Hematopoietic multipotent progenitor cell treated with erythropoietin and hydrocortisone succinate and interleukin-3 and kit ligand, for 4 days (in vitro differentiated cells): ENCODE data around the gene GPX2.

ENCODE experiments used
- DNase-seq: peaks from one replicate; pipeline ENCODE4 v3.0.0-alpha.2; 2015

The GPX2 gene

DNA sequence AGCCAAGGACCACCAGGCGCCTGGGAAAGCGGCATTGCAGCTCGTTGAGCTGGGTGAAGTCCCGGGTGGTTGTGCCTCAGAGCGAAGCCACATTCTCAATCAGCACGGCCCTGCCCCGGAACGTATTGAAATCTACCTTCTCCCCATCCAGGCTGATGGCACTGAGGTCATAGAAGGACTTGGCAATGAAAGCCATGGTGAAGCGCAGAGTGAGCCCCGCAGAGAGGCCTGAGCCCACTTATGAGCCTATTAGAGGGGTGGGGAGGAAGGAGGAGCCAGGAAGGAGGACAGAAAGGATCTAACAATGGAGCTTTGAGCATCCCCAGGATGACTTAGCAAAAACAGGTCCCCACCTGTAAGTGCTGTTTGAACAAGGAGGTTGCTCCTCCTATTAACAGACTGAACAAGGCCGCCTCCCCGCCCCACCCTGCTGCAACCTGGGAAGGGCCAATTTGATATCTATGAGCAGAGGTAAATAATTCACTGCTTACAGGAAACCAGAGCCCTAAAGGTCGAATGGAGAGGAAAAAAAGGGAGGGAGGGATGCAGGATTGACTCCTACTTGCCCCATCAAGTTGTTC lies at the start of gene GPX2:
Gene GPX2 (minus strand): TSS at position 215 of the 581 bp plus-strand sequence. CDS start 19 bp downstream, at position 196.
- DNase-seq, result no peak

- no peak for DNase-seq
Observed at GRCh38 chr14:64990939-64991338, 48.4 kb upstream of the GPX2 start.

DNA sequence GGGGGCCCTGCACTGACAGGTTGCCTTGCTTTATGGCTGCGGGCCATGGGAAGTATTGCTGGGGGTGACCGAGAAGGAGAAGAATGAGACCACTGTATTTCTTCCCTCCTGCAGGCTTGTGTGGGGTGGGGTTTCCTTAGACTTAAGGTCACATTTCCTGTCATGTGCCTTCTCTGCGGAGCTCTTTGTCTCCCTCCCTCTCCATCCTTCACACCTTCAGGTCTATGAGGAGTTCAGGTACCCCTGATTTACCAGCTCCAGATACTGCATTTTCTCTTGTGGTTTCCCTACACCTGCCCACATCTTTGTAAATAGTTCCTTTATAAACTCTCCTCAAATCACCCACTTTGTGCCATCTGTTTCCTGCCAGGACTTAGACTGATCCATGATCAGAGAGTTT lies 47.8 kb upstream of the GPX2 start:
- peak; percentile 64 for DNase-seq

DNA sequence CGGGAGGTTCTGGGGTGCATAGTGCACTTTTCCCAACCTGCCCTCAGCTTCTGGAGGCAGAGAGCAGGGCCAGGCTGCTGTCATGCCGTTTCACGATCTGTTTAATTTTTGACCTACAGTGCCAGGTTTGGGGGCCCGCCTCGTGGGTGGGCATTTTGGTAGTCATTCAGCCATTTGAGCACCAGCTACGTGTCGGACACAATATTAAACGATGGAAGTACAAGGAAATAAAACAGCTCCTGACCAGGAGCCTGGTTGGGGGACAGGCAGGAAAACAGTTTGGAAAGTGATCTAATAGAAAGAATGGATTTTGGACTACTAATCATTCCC lies 44.9 kb upstream of the GPX2 start:
- no peak for DNase-seq

- peak; percentile 99 for DNase-seq
Observed at GRCh38 chr14:64986648-64987437, 44.3 kb upstream of the GPX2 start, which contains the start of gene FNTB. FNTB (plus strand) TSS chr14:64986895; CDS start chr14:64986954, 59 bp downstream.

DNA sequence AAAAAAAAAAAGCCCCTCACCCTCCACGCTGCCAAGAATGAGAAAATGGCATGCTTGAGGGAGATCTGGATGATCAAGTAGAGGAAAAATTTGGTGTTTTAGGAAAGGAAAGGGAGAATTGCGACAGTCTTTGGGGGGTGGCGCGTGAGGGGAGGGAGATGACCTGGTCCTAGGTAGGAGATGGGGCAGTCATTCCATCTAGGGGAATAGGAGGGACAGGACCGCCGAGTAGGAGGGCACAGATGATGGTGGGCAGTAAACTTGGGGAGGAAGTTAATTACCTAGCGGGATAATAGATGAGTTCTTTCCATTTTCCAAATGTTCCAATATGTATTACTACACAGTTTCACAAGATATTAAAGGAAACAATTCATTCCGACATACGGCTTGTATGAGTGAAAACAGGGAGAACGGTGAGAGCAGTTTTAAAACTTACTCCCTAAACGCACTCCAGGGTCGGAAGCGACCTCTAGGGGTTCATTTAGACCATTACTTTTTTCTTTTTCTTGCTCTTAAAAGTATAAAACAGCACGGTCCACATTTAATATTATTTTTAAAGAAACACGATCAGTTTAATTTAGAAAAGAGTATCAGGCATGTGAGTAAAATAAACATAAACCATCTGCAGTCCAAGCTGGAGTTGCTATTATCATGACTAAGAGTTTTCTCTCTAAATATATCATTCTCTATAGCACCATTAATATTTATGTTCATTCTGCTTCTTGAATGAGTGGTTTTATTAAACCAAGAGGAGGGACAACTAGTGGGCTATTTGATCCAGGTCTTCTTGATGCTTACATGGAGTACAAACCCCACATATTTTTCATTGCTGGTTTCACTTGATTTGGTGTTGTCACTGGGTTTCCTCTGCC lies 41.1 kb upstream of the GPX2 start:
- DNase-seq, result peak; percentile 86

DNA sequence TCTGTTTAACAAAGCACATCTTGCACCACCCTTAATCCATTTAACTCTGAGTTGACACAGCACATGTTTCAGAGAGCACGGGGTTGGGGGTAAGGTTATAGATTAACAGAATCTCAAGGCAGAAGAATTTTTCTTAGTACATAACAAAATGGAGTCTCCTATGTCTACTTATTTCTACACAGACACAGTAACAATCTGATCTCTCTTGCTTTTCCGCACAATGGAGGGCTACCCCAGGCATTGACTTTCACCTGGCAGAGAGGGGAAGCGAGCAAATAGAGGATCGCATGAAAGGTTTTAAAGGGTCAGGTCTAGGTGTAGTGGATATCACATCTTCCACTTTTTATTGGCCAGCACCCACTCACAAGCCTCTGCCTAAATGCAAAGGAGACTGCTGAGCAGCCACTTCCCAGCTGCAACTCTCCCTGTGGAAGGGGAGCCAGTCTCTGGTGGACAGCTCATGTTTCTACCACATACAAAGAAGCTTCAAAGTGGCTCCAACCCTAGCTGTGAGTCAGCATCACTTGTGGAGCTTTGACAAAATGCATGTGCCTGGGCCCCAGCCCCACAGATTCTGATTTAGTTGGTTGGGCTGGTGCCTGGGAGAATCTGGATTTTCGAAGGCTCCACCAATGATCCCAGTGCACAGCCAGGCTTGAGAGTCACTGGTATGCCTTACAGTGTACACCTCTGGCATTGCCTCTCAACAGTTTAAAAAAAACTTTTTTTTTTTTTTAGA lies 37.0 kb upstream of the GPX2 start:
- no peak for DNase-seq

GRCh38 chr14:64974563-64974962 lies 32.0 kb upstream of the GPX2 start:
- DNase-seq, result no peak

GRCh38 chr14:64973826-64974225 lies 31.3 kb upstream of the GPX2 start:
- no peak for DNase-seq

DNA sequence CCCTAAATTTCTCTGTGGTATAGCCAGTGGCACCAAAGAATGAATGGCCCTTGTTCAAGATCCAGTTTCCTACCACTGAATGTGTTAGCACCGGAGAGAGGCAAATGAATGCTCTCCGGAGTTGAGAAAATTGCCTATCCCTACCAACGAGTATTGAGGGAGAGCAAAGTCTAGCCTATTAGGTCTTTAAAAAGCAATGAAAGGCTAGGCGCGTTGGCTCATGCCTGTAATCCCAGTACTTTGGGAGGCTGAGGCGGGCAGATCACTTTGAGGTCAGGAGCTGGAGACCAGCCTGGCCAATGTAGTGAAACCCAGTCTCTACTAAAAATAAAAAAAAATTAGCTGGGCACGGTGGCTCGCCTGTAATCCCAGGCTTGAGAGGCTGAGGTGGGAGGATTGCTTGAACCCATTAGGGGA lies 30.5 kb upstream of the GPX2 start:
- DNase-seq, result no peak

- DNase-seq, result peak; percentile 54
Observed at GRCh38 chr14:64971943-64972791, 29.6 kb upstream of the GPX2 start, which contains the start of gene RAB15. RAB15 (minus strand) TSS chr14:64972336; CDS start chr14:64972076, 260 bp downstream.

DNA sequence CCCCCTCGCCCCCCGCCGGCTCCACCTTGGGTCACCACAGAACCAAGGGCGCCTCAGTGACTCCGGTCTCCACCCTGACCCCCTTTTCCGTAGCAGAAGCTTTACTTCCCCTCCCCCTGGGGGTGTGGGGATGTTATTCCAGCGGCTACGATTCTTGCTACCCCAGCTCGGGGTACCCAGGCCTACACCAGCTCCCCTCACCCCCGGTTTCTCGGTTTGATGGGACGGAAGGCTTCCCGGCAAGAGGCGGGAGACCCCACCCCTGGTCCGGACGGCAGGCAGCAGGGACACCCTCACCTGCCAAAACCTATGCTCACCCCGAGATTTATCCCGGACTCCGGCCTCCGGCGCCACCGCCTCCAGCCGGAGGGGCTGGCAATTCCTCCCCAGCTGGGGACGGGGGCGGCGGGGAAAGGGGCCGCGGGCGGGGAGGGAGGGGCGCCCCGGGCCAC lies 29.0 kb upstream of the GPX2 start:
- no peak for DNase-seq

DNA sequence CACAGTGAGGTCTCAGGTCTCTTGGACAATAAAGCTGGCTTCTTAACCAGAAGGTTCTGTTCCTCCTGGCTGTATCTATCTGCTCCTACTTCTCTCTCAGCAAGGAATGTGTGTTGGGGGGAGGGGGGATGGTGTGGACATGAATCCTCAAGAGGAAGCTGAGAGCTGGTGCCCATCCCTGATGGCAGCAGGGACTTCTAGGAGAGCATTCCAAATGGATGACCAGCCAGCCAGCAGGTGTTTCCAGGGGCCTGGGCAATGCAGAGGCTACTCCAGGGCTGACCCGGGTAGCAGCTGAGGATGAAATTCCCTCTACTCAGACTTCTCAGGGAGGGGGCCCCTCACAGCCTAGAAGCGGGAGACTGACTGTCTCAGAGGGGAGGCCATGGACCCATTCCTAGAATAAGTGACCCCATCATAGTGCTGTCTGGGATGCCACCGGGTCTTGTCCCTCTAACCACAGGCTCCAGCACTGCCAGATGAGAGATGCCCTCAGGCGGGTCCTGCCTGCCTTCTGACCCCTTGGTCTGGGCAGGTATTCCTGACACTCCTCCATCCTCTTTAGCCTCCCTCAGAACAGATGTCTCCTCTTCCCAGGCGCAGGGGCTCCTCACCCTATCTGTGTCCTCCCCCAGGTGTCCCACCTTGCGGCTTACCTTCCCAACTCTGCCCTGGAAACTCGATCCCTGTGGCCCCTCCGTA lies 28.4 kb upstream of the GPX2 start:
- DNase-seq, result no peak

- no peak for DNase-seq
Observed at GRCh38 chr14:64970041-64970440, 27.5 kb upstream of the GPX2 start.

DNA sequence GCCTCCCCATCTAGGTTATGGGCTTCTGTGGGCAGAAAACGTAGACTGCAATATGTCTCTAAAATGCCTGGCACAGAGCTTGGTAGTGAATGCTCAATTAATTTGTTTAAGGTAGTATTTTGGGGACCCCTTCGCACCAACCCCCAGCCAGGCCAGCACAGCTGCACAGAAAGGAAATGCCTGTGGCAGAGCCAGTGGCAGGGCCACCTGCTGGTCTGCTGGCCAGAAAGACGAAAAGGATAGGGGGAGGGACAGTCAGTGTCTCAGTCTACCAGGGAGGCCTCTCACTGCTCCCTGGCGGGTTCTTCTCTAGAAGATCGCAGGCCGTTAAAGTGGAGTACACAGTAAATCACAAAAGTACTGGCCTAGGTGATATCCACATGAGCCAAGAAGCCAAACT lies 26.1 kb upstream of the GPX2 start:
- DNase-seq, result no peak

DNA sequence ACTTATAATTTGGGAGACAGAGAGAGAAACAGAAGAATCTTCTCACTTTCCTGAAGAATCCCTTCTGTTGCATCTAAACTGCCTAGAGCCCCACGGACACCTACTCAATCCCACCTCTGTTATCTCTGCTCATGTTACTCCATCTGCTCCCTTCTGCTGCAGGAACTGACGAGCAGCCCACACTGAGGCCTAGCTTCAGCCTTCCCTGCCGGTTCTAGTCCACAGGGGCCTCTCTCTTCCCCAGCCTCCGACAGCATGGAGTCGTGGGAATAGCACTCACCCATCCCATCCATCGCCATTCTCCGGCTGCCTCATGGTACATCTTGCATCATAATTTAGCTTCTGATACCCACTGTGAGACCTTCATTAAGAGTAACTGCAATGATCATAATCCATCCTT lies 25.6 kb upstream of the GPX2 start:
- no peak for DNase-seq

DNA sequence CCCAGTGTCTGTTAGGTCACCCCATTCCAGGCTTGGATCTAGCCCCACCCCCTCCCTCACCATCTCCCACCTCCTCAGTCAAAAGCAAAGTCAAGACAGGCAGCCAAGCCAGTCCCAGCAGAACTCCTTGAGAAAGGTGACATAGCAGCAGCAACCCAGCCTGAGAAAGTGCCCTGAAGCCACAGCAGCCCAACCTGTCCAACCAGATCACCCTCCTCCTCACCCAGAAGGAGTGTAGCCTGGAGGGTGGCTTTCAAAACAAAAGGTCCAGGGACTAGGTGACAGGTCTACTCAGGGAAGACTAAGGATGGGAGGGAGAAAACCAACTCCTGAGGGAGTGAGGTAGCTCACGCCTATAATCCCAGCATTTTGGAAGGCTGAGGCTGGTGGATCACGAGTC lies 24.4 kb upstream of the GPX2 start:
- no peak for DNase-seq

DNA sequence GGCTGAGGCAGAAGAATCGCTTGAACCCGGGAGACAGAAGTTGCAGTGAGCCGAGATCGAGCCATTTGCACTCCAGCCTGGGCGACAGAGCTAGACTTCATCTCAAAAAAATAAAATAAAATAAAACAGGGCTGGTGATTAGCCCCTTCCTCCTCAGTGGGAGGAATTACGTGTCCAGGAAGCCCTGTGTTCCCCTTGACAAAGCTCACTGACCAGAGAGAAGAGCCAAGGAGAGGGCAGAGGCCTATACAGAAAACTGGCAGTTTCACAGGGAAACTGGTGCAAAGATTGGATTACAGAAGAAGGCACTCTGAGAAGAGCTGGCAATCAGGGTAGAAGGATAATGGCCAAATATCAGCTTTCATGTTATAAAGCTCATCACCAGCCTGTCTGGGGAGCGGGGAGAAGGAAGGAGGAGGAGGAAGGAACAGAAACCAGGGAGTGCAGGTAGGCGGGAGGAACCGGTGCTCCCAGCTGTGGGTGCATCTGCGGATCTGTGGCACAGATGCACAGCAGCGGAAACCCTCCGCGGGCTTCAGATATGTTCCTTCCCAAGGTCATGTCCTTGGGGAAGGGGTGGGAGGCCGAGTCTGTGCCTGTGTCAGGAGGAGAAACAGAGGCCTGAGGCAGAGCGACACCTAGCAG lies 22.9 kb upstream of the GPX2 start:
- DNase-seq, result no peak

- no peak for DNase-seq
Observed at GRCh38 chr14:64963611-64964010, 21.1 kb upstream of the GPX2 start.

DNA sequence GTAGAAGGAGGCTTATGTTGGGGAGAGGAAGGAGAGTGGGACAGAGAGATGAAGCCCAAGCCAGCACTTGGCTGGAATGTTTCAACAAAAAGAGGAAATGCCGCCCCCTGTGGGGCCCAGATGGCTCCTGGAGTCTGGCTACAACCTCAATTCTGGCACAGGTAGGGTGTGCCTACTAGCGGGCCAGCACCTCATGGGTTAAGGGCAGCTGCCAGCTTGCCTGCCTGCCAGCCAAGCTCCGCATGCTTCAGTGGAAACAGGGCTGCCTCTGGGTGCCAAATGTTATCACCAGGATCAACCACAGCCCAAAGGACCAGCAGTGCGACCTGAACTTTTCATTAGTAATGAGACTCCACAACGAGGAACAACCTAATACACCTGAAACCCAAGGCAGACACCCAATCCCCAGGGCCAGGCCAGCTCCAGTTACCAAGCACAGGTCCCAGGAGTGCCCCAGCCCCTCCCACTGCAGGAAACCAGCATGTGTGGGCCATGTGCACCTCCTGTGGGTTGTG lies 18.3 kb upstream of the GPX2 start:
- peak; percentile 27 for DNase-seq
